DMS53 (cell line): ENCODE data around the gene ESF1.

Source experiments
- DNase-seq: peaks from one replicate; lab custom pipeline; 2025; lab: John Stamatoyannopoulos, UW

The ESF1 gene

GRCh38 chr20:13784893-13785715, at the start of gene ESF1, which contains the start of gene NDUFAF5:
TSS of gene ESF1 (minus strand) at chr20:13784919. CDS start at chr20:13783140, 1,779 bp downstream.
TSS of gene NDUFAF5 (plus strand) at chr20:13785028. CDS start at chr20:13785069, 41 bp downstream.
- peak; percentile 99 for DNase-seq

- no peak for DNase-seq
These were observed 46.8 kb upstream of the ESF1 start for GRCh38 chr20:13831476-13831875.

GRCh38 chr20:13825465-13825864, 40.7 kb upstream of the ESF1 start:
- no peak for DNase-seq

- no peak for DNase-seq
These were observed 39.7 kb upstream of the ESF1 start for GRCh38 chr20:13824459-13824858.

- peak; percentile 17 for DNase-seq
These were observed 37.7 kb upstream of the ESF1 start for GRCh38 chr20:13822459-13822858.

GRCh38 chr20:13821876-13822275, 37.2 kb upstream of the ESF1 start:
- DNase-seq, result no peak

GRCh38 chr20:13819885-13820645, 35.3 kb upstream of the ESF1 start:
- peak; percentile 88 for DNase-seq

GRCh38 chr20:13817342-13817741, 32.6 kb upstream of the ESF1 start:
- no peak for DNase-seq

- no peak for DNase-seq
These were observed 32.0 kb upstream of the ESF1 start for GRCh38 chr20:13816757-13817156.

- DNase-seq, result no peak
These were observed 30.0 kb upstream of the ESF1 start for GRCh38 chr20:13814672-13815071.

- DNase-seq, result no peak
These were observed 29.2 kb upstream of the ESF1 start for GRCh38 chr20:13813910-13814309.

GRCh38 chr20:13810446-13810845, 25.7 kb upstream of the ESF1 start:
- DNase-seq, result no peak

- DNase-seq, result peak; percentile 13
These were observed 25.1 kb upstream of the ESF1 start for GRCh38 chr20:13809855-13810254.

- DNase-seq, result no peak
These were observed 24.7 kb upstream of the ESF1 start for GRCh38 chr20:13809373-13809772.

- DNase-seq, result peak; percentile 84
These were observed 16.0 kb upstream of the ESF1 start for GRCh38 chr20:13800728-13801134.

- DNase-seq, result no peak
These were observed 15.3 kb upstream of the ESF1 start for GRCh38 chr20:13799974-13800373.

GRCh38 chr20:13799040-13799439, 14.3 kb upstream of the ESF1 start:
- no peak for DNase-seq

GRCh38 chr20:13794667-13795066, 9.9 kb upstream of the ESF1 start:
- no peak for DNase-seq

GRCh38 chr20:13793001-13793400, 8.3 kb upstream of the ESF1 start:
- DNase-seq, result no peak

GRCh38 chr20:13791540-13792459, 7.1 kb upstream of the ESF1 start:
- no peak for DNase-seq

- DNase-seq, result no peak
These were observed 6.0 kb upstream of the ESF1 start for GRCh38 chr20:13790708-13791107.
